Stimulated activated CD8-positive, alpha-beta memory T cell treated with anti-CD3 and anti-CD28 coated beads, Interleukin-4, amount 100 ng/mL, for 24 hours (primary cell): Measurements from ENCODE around the gene DSE.

ENCODE experiments used
- DNase-seq: peaks from one replicate; pipeline ENCODE4 v3.0.0-alpha.2; 2020; ENCODE audit warnings: low read depth

Gene DSE

DNA sequence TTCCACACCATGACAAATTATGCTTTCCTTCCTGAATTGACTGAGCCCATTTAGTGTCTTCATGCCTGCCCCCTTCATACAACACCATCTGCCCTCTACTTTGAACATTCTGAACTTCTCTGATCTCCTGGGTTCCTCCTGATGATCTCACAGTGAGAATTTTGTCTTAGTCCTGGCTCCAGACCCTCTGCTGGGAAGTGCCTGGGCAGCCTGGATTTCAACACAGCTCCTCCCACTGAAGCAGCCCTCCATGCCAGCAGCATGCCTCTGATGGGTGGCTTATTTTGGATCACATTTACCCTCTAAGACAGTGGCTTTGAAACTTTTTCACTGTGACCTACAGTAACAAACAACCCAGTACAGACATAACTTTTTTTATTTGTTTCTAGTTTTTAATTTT is 41.5 kb downstream of the DSE start:
- DNase-seq: no peak

DNA sequence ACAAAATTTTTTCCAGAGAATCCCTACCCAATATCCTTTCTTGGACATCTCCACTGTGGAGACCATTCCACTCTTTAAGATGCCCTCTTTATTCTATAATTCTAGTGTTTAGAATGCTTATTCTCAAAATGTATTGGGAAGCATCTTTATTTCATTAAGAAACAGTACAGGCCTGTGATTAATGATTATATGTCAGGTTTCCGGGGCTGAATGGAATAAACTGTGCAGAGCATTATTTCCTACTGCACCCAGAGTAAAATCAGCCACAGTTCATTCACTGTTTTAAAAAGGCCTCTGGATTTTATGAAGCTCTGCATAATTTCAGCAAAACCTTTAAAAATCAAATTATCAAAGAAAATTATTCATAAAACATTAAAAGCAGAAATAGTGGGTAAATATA is 42.6 kb downstream of the DSE start:
- DNase-seq: no peak

- no peak for DNase-seq
These were observed 46.9 kb downstream of the DSE start for GRCh38 chr6:116417661-116418060.

- DNase-seq: no peak
These were observed 48.5 kb downstream of the DSE start for GRCh38 chr6:116419069-116419786.

DNA sequence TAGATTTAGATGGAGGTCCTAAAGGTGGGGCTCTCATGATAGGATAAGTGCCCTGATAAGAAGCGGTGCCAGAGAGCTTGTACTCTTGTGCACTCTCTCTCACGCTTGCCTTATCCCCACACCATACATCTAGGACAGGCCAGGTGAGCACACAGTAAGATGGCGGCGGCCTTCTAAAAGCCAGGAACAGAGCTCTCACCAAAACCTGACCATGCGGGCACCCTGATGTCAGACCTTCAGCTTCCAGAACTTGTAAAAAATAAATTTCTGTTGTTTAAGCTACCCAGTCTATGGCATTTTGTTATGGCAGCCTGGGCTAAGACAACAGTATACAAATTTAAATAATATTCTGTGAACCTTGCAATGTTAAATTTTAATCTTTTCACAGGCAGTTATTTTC is 49.6 kb downstream of the DSE start:
- no peak for DNase-seq

DNA sequence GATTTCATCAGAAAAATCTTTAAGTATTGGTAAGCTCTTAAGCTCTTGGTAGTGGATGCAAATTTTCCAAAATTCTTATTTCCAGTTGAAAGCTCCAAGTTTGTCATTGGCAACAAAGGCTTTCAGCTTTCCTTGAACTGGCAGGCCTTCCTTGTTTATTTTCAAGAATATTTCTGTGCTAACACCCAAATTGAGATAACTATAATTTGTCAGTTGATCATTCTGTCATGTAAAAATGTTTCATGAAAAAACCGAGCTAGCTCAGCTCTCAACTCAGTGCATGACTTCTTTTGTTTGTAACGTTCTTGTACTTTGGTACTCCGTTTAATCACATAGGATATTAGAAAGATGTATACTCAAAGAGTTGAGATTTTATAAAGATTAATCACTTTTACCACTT is 51.5 kb downstream of the DSE start:
- no peak for DNase-seq

- no peak for DNase-seq
These were observed 53.3 kb downstream of the DSE start for GRCh38 chr6:116424001-116424400.

GRCh38 chr6:116426551-116426950 is 55.8 kb downstream of the DSE start:
- no peak for DNase-seq

DNA sequence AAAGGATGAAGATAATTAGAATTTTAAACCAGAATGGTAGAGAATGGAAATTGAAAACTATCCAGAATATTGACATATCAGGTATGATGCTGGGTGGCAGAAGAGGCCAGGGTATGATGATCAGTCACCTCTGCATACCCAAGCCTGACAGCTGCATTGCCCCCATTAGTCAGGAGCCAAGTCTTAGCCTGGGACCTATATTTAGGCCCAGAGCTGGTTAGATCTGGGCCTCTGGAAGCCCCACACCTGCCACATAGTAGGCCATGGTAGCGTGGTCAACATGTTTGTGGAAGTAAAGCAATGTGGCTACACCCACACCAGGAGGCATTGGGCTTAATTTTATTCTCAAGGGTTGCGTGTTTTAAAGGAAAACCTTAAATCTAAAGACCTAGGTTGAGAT is 58.4 kb downstream of the DSE start:
- DNase-seq: no peak

- DNase-seq: no peak
These were observed 60.1 kb downstream of the DSE start for GRCh38 chr6:116430860-116431259.

DNA sequence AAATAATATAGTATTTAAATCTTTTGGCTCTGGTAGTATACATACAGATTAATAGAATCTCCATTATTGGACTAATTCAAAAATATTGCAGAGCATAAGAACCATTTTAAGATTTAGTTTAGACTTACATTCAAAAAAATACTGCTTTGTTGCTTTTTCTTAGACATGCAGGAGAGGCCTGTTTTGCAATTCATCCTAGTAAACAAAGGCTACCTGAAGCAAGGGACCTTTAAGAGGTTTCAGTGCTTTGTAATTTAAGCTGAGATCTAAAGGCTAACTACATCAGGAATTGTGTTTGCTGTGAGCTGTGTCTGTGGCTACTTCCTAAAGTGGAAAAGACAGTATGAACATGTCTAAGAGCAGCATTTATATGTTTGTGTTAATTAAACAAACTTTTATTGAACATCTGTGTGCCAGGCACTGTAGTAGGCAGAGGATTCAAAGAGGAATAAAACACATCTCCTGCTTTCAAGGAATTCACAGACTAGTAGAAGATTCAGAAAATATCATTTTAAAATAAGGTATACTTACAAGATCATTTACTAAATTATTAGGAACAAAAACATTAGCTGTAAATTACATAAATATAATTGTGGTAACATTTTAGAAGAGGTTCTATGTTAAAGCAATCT is 61.3 kb downstream of the DSE start:
- DNase-seq: no peak

- DNase-seq: no peak
These were observed 62.5 kb downstream of the DSE start for GRCh38 chr6:116433206-116433712.

GRCh38 chr6:116434056-116434725 is 63.4 kb downstream of the DSE start:
- DNase-seq: no peak

- no peak for DNase-seq
These were observed 65.8 kb downstream of the DSE start for GRCh38 chr6:116436586-116436985.

GRCh38 chr6:116437656-116438055 is 66.9 kb downstream of the DSE start:
- no peak for DNase-seq

DNA sequence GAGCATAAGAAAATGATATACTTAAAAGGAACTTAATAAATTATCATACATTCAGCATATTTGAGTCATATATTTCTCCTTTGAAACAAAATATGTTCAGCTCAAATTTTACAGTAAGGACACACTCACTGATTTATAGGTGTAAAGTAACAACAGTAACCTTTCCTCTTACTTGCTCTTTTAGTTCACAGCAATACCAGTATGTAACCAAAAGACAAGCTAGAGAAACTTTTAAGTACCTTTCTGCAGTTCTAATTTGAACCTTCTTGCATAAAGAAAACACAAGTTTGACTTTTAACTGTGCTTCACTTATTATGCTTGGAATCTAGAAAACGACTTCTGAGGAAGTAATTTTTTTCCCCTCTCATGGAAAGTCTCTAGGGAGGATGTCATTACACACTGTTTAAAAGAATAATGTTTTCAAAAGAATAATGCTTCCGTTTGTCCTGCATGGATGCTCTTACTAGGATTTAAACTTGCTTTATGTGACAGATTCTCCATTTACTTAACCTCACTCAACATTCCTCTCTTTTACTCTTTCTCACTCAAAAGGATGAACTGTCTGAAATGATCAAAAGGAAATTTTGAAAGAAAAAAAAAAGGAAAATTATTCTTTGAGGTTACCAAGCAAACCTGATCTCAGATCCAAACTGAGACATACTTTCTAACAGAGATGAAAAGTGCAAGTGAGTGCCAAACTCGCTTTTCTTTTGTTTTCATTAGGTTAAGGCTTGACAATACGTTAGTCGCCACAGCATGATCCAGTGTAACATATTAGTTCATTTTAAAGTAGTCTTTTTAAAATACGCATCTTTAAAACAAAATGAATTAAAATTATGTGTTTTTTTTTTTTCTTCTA is 68.1 kb downstream of the DSE start:
- DNase-seq: no peak

DNA sequence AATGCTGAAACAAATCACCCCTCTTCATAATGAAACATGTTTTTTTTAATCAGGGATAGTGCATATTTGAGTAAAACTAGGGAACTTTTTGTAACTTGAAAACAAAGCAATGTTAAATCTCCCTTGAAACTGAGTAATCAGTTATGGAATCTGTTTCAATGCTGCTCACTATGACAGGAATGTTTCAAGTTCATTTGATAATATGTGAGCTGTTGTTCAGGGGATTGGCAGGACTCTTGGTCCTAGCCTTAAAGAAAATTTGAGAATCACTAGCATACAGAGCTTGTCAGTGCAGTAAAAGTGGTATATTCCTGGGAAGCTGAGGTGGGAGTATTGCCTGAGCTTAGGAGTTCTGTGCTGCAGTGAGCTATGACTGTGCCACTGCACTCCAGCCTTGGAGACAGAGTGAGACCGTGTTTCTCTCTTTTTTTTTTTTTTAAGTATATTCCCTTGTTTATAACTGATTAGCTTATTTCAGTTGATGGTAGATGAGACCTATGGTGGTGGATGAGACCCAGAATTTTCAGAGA is 68.8 kb downstream of the DSE start:
- DNase-seq: no peak

- DNase-seq: no peak
These were observed 72.4 kb downstream of the DSE start for GRCh38 chr6:116443105-116443504.

- DNase-seq: no peak
These were observed 73.3 kb downstream of the DSE start for GRCh38 chr6:116444092-116444491.

- DNase-seq: no peak
These were observed 73.8 kb downstream of the DSE start for GRCh38 chr6:116444575-116444974.

DNA sequence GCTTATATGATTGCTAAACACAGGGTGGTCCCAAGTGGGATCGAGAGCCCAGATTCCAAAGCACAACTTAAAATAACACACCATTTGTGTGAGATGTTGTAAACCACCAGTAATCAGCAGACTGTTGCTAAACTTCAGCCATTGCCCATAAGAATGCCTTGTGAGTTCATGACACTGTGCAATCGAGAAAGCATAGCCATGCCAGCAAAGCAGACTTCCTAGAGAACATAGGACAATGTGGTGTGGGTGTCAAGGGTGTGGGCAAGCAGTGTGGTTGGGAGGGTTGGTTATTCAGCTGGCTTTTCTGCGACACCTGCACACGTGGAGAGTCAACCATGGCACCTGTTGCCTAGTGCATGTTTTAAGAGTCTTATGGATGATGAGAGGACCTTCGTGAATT is 74.4 kb downstream of the DSE start:
- DNase-seq: no peak

- no peak for DNase-seq
These were observed 75.7 kb downstream of the DSE start for GRCh38 chr6:116446399-116446798.
